HG03521 (cell line): Measurements from ENCODE around the gene HECW1.

Experiments used
- ATAC-seq: cut with Tn5 transposase; IDR thresholded peaks from one replicate; pipeline ENCODE4 v1.9.1; 2021; ENCODE audit warnings: mild to moderate bottlenecking, moderate library complexity; ENCODE audit not compliant: unreplicated experiment

The HECW1 gene

DNA sequence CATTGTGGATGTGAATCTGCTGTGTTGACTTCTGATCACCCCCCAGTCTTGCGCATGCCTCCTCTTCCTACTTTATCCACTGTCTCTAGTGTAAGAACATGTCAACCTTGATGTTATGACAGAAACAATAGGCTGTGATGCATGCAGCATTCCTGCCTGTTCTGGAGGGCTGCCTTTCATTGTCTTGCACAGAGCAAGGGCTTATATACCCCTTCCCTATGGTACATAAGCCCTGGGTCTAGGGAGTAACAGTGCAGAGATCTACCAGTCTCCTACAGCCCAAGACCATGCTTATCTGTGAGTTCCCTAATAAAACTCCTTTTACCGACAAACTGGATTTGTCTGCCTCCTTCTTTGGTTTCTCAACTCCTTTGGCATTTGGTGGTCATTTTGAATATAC lies 293.5 kb downstream of the HECW1 start:
- no peak for ATAC-seq

DNA sequence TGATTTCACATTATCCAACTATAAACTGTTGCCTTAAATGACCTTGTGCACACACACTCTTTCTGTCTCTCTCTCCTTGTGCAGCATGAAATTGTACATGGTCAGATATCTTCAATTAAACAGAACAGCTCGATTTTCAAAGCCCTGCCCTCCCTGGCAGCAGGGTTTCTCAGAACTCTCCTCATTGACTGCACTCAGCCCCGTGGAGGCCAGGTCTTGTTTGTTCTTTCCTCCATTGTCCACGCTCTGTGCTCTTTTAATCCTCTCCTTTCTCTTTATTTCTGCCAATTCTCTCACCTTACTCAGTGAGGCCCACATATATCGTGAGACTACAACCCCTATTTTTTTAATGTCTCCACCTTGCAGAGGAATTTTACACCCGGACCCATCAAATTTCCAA lies 294.5 kb downstream of the HECW1 start:
- no peak for ATAC-seq

DNA sequence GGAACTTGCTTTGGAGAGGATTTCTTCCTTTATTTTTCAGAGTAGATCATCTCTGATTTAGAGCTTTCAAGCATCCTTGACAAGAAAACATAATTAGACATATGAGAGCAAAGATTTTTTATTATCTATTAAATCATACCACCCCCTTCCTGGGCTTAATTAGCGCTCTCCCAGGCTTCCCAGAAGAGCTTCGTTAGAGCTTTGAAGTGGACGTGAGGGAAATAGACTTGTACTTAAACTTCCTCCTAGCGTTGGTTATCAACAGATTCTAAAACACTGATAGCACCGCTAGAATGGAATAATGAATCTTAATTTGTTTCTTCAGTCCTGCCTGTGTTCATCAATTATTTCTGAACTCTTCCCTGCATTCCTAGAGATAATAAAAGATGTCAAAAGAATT lies 296.5 kb downstream of the HECW1 start:
- no peak for ATAC-seq

DNA sequence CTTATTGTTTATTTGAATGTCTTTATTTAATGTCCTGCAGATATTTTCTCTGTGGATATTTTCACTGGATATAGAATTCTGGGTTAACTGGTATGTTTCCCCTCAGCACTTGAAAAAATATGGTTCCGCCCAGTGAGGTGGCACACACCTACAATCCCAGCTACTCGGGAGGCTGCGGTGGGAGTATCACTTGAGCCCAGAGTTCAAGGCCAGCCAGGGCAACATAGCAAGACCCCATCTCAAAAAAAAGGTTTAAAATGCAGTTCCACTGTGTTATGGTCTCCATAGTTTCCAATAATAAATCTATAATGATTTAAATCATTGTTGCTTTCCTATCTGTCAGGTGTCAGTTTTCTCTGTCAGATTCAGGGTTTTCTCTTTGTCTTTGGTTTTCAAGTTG lies 305.0 kb downstream of the HECW1 start:
- ATAC-seq, result no peak

DNA sequence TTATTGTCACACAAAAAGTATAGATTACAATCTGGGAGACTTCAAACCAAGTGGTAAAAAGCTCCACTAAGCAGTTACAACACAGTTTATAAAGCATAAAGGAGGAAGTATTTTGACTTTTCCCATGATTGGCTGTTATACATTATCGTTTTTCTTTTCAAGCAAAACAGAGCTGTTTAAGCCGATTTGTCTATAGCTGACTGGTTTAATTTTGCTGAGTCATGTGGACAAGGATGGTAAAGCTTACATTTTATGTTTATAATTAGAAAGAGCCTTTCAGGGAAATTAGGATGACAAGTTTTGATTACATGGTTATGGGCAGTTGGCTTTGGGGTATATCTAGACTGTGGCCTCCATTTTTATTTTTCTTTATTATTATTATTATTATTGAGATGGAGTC lies 318.0 kb downstream of the HECW1 start:
- ATAC-seq, result no peak

DNA sequence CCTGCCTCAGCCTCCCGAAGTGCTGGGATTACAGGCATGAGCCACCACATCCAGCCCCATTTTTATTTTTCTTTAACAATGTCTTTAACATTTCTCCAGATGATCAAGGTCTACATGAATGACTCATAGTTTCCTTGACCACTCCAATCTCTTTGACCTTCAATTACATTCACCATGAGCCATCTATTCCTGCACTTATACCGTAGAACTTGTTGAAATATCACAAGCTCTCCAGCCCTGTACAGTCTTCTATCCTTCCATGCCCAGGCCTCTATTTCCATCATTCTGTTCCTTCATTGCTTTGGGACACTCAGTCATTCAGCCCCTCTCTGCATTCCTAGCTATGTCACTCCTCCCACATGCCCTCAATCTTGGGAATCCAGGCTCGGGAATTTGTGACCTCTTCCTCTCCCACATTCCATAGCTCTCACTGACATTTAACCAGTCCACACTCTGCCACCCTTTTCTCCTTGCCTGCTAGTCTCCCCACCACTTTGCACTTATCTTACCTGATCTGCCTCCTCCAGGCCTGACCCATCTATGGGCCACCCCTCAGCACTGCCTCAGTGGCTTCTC lies 318.7 kb downstream of the HECW1 start:
- no peak for ATAC-seq

DNA sequence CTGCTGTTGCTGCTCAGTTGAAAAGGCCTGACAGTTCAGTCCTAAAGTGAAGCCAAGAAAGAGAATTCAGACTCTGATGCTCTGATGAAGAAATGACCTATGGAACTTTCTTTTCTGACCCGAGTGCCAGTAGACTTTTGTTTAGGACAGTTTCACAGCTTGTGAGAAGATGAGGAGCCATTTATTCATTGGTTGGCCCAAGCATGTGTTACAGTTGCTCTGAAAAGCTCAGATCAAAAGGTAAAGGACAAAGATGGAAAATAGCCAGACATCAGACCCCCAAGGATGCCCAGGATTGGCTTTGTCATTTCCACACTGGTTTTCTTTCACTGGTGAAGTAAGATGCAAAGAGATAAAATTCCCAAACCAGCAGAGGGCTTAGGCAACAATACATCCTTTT lies 321.2 kb downstream of the HECW1 start:
- ATAC-seq, result no peak

DNA sequence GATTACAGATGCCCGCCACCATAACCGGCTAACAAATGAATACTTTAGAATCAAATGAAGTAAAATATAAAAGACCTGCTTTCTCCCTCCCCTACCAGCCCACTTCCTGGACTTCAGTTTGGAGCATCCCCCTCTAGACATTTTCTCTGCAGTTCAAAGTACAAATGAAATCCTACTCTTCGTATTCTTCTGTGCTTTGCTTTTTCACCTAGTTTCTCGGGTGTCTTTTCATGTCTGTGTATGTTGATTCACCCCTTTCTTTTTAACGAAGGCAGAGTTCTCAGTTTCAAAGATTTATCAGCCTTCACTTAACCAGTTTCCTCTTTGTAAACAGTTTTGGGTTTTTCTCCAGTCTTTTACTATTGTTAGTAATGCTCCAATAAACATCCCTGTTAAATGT lies 324.6 kb downstream of the HECW1 start:
- no peak for ATAC-seq

DNA sequence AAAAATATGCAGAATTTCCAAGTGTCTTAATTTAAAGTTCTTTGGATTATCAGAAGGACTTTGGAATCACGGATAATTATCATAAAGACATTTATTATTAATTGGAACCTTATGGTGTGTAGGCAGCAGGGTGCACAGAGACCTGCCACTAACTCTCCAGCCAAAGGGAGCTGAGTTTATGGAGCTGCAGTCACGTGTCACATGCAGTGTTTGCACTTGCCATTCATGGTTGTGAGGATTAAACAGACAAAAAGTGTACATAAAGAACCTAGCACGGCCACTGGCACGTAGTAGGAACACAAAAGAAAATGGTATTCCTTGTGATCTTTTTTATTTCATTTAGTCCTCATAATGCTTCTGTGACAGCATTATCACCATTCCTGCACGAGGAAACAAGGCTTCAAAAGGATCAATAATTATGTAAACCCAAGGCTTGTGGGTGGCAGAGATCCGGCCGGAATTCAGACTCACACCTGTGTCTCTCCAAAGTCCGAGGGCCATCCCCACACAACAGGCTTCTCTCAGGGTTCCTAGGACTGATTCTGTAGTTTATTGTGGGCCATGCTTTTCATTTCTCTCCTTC lies 326.5 kb downstream of the HECW1 start:
- no peak for ATAC-seq

DNA sequence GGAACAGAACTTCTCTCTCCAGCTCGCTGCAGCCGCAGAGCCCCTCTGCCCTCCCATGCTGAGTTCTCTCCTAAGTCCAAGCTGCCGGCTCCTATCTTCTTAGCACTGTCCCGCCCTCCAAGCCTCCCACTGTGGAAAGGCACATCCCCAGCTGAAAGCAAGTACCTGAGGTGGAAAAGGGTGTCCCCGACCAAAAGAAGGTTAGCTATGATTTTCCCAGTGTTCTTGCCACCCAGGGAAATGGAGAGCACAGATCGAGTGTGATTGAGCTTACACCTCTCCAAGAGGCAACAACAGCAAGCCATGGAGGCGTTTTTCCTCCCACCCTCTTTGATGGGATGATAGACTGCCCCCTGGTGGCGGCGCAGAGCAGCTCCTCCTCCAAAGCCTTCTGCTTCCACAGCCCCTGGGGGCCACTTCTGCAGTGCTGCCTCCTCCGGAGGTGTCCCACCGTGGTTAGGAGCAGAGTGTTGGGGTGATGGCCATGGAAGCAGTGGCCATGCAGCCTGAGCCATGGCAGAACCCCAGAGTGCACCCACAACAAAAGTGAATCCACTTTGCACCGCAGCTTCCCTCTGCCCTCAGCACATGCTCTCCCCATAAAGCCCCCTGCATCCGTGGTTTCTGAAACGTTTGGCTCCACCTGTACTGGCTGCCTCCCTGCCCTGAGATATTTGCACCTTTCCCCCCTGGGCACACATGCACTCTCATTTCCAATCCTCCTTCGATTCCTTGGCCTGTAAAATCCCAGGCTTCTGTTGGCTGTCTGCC lies 327.4 kb downstream of the HECW1 start:
- peak; percentile 56 for ATAC-seq

DNA sequence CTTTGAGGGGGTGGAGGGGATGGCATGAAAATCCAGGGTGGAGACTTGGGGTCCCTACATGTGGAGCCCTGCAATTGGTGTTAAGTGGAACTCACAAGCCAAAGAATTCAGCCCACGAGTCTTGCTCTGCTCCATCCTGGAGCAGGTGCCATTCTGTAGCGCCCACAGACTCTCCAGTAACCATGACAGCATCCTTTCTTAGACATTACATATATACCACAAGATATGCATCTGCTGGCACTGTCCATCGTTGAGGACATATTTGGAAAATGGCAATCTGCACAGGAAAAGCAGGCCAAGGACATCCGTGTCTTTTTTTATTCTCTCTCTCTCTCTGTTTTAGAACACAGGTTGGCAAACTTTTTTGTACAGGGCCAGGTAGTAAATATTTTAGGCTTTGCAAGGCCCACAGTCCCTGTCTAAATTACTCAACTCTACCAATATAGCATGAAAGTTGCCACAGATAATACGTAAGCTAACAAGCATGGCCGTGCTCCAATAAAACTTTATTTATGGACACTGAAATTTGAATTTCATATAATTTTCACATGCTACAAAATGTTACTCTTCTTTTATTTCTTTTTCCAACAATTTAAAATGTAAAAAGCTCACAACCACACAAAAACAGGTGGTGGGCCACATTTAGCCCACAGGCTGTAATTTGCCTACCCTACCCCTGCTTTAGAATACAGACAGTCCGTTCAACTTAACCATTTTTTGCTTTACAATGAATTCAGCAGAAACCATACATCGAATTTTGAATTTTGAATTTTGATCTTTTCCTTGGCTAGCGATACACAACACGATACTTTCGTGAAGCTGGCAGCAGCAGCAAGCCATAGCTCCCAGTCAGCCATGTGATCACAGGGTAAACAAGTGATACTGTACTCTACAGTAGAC lies 329.0 kb downstream of the HECW1 start:
- ATAC-seq, result no peak

DNA sequence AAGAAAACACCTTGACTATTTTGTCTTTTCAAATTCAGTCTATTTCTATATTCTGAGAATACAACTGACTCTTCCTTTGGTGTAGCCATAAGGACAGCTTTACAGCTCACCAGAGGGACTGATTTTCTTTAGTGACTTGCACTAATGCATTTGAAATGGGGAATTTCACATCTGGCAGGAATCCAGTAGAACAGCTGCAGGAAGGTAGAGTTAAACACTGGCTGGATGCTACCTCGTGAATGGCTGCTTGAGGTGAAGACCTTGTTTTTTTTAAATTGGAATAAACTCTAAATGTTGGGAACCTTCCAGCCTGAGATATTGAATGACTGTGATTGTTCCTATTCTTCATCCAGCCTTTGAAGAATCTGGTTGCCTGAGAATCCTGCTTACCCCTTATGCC lies 330.9 kb downstream of the HECW1 start:
- no peak for ATAC-seq

DNA sequence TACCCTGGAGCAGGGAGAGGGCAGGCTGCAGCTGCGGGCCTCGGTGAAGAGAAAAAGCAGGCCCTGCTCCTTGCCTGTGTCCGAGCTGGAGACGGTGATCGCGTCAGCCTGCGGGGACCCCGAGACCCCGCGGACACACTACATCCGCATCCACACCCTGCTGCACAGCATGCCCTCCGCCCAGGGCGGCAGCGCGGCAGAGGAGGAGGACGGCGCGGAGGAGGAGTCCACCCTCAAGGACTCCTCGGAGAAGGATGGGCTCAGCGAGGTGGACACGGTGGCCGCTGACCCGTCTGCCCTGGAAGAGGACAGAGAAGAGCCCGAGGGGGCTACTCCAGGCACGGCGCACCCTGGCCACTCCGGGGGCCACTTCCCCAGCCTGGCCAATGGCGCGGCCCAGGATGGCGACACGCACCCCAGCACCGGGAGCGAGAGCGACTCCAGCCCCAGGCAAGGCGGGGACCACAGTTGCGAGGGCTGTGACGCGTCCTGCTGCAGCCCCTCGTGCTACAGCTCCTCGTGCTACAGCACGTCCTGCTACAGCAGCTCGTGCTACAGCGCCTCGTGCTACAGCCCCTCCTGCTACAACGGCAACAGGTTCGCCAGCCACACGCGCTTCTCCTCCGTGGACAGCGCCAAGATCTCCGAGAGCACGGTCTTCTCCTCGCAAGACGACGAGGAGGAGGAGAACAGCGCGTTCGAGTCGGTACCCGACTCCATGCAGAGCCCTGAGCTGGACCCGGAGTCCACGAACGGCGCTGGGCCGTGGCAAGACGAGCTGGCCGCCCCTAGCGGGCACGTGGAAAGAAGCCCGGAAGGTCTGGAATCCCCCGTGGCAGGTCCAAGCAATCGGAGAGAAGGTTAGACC lies 332.5 kb downstream of the HECW1 start:
- no peak for ATAC-seq

DNA sequence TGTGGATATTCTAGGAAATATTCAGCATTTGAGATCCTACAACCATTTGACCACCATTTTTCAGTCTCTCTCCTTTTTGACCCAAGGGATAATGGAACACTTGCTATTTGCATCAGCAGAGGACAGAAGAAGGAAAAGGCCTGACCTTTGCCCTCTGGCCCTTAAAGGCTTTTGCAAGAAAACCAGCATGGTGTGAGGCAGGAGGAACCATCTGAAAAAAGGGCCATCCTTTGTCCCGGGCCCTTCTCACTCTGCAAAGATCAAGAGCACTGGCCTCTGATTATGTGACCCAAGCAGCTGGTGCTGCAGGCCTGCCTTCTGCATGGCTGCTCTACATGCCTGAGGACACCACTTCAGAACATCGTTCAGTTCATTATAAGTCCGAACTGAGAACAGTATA lies 337.1 kb downstream of the HECW1 start:
- ATAC-seq, result no peak

DNA sequence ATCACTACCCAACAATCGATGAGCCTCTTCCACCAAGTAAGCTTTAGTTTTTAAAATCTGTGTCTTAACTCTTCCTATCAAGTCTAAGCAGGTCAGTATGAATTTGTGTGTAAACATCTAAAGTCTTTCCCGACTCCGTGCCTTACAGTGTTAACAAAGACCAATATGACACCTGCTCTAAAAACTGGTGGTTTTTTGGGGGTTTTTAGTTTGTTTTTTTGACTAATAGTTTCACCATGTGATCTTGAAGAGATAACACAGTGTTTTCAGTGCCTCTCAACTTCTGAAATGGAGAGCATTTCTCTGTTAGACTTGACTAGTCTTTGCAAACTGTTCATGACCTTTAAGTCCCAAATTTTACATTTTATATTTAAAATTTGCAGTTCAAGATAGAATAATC lies 338.4 kb downstream of the HECW1 start:
- ATAC-seq, result no peak

DNA sequence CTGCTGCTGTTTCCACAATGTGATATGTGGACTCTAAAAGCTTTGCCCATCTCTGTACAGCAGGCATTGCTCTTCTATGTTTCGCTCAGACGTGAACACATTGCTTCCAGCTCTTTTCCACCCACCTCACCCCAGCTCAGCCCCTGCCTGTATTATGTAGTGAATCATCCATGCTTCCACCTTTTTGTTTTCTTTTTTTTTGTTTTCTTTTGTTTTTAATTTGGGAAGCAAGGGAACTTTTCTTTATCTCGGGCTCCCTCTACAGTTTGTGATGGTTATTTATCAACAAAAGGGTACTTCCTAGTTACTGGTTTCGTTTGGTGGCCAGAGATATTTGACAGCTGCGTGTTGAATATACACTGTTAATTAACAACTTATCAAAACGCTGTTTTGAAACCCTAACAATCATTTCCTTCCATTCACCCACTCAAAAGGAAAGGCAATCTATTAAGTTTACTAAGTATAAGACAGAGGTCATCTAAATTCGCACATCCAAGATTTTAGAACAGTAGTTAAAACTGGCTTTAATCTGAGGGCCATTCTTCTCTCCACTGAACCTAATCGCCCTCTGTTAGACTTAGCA lies 342.6 kb downstream of the HECW1 start:
- no peak for ATAC-seq

DNA sequence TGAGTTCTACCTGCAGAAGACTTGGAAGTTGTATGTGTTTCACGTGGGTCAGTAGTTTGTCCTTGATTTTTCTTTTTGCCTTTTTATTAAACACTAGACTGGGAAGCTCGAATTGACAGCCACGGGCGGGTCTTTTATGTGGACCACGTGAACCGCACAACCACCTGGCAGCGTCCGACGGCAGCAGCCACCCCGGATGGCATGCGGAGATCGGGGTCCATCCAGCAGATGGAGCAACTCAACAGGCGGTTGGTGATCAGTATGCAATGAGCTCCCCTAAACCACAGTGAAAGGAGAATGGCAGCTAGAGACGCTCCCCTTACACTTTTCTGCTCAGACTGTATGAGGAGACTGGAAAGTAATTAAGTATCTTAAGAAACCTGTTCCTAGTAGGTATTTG lies 343.8 kb downstream of the HECW1 start:
- ATAC-seq, result no peak

DNA sequence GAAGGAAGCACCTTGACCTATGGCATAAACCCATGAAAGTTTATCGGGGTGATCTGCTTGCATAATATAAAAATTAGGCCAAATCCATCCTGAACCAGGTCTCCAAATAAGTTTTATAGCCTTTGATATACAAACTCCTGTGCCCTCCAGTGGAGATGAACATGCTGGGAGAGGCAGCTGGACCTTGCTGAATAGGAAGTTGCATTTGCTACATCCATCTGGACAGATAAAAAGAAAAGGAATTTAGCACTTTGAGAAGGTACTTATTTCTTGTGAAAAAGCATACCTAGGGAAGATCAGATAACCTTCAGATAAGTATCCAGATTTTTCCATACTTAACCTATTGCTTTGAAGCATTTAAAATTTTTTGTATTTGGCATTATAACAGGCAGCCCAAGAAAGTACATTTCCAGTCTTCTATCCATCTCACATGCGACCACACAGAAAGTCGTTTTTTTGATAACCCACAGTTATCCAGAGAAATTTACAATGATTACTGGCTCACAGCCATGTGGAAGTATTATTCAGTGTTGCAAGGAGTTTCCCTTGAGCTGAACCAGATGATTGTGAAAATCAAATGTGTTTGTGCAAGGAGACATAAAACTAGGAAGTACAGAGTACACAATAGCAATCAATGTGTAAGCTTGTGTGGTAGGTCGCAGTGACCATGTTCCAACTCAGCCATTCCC lies 346.0 kb downstream of the HECW1 start:
- no peak for ATAC-seq

DNA sequence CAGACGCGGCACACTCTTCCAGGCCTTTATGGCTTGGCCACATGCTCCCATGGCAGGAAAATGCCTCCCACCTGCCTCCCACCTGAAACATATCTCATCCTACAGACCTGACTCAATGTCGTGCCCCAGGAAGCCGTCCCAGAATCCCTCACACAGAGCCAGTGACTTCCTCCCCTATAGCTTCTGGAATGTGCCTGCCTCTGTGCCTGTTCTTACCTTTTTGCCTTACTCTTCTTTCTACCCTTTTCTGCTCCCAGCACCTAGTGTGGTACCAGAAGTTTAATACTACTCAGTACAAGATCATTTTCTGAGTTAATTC lies 346.5 kb downstream of the HECW1 start:
- ATAC-seq, result no peak
